ENCODE measurements around the gene ALDH1A1. TPM values are rescaled to one million over a fixed set of nuclear protein-coding genes. Genes with fewer than 3 reads are reported as not detected.

ALDH1A1 gene
- total and polyA plus RNA-seq, 9 of the 15 experiments (the other 6 are each of a cell fraction or from before 2014, with no cell fraction given) = 1.8 to 86.3 (median 24.4) TPM

- no peak for TF ChIP-seq NRF1 (conservative IDR thresholded peaks at IDR 0.05 in 1 of 2, IDR thresholded peaks at IDR 0.05 in 1 of 2)
- no peak for TF ChIP-seq ETV1 (tag; conservative IDR thresholded peaks at IDR 0.05; ENCODE audit: low read depth)
- TF ChIP-seq ZNF76 (CRISPR knock-in tag; IDR thresholded peaks at IDR 0.05; ENCODE audit: borderline replicate concordance) = no peak
- no peak for TF ChIP-seq GTF2F1 (IDR thresholded peaks at IDR 0.05; ENCODE audit: low read depth, low read length)
- no peak for TF ChIP-seq ZC3H8 (IDR thresholded peaks at IDR 0.05)
- TF ChIP-seq MBD2 (IDR thresholded peaks at IDR 0.05; ENCODE audit: borderline replicate concordance, low read depth) = no peak
- no peak for TF ChIP-seq NEUROD1 (IDR thresholded peaks at IDR 0.05; ENCODE audit: borderline replicate concordance, low read depth, low read length, partially characterized antibody)
- TF ChIP-seq ZSCAN32 (CRISPR knock-in tag; IDR thresholded peaks at IDR 0.05) = no peak
- TF ChIP-seq NUFIP1 (IDR thresholded peaks at IDR 0.05; ENCODE audit: partially characterized antibody) = no peak
- TF ChIP-seq HEY1 (CRISPR knock-in tag; IDR thresholded peaks at IDR 0.05; ENCODE audit: borderline replicate concordance) = no peak
- TF ChIP-seq SIN3A (IDR thresholded peaks at IDR 0.05; ENCODE audit: borderline replicate concordance in 2 of 2, control insufficient read depth in 1 of 2, low read depth in 2 of 2, low read length in 2 of 2) = no peak
- no peak for TF ChIP-seq ZNF584 (CRISPR knock-in tag; IDR thresholded peaks at IDR 0.05; ENCODE audit: low read depth)
These were observed 57.7 kb downstream of the ALDH1A1 start (continued) for GRCh38 chr9:72895122-72895521.

- intact Hi-C loops (cut with micrococcal nuclease) = no loop called here
- FAIRE-seq = no peak
- no peak overlapping the region for H3K9ac ChIP-seq (ENCODE audit: insufficient read depth in 1 of 2, low read depth in 2 of 2, low read length in 2 of 2)
- no peak for DNase-seq (ENCODE audit: extremely low read depth in 1 of 4, low spot score in 3 of 4)
- H3K4me3 ChIP-seq = no peak overlapping the region
- H3K27me3 ChIP-seq (ENCODE audit: control insufficient read depth in 2 of 2, insufficient read depth in 2 of 2, low read length in 2 of 2) = no peaks in the 10 kb centered on the region
- in situ Hi-C loops (cut with MboI) = no loop called here
- BruUV-seq (replicated peaks) = no TSS peak
- no peaks in the 10 kb centered on the region for H4K20me1 ChIP-seq (replicated peaks; ENCODE audit: control insufficient read depth, insufficient read depth, low read length)
- CTCF ChIA-PET (ENCODE audit: low intra/inter-chr PET ratio) = no interaction called here
- 90% methylated on average over 5 of the region's 5 CpGs for WGBS (ENCODE audit: insufficient coverage, low coverage, missing lambda C conversion rate)
- no peak for ATAC-seq
- POLR2A ChIA-PET = no interaction called here
- no peak for TF ChIP-seq ZNF583 (CRISPR knock-in tag; IDR thresholded peaks at IDR 0.05)
- TF ChIP-seq ZNF639 (CRISPR knock-in tag; conservative IDR thresholded peaks at IDR 0.05 in 1 of 2, IDR thresholded peaks at IDR 0.05 in 1 of 2) = no peak
- TF ChIP-seq ZNF263 (CRISPR knock-in tag; IDR thresholded peaks at IDR 0.05; ENCODE audit: borderline replicate concordance) = no peak
- no peak for TF ChIP-seq IFI16 (CRISPR knock-in tag; IDR thresholded peaks at IDR 0.05)
- TF ChIP-seq TAF7 (tag; IDR thresholded peaks at IDR 0.05) = no peak
- TF ChIP-seq EZH2 (IDR thresholded peaks at IDR 0.05; ENCODE audit: borderline replicate concordance, low read depth, low read length) = no peak
- TF ChIP-seq NR2C1 (IDR thresholded peaks at IDR 0.05) = no peak
- TF ChIP-seq NR2C1 (tag; IDR thresholded peaks at IDR 0.05) = no peak
- TF ChIP-seq ZNF584 (CRISPR knock-in tag; IDR thresholded peaks at IDR 0.05; ENCODE audit: low read depth) = no peak
- no peak for TF ChIP-seq ZNF766 (CRISPR knock-in tag; conservative IDR thresholded peaks at IDR 0.05)
- TF ChIP-seq ZNF217 (CRISPR knock-in tag; IDR thresholded peaks at IDR 0.05) = no peak
- no peak overlapping the region for H3K27ac ChIP-seq (ENCODE audit: extremely low read depth, low read depth, low read length)
- H3K4me1 ChIP-seq (replicated peaks in 1 of 2; ENCODE audit: control insufficient read depth in 2 of 2, insufficient read depth in 2 of 2, low read length in 2 of 2) = no peaks in the 10 kb centered on the region
- H3K36me3 ChIP-seq (ENCODE audit: control insufficient read depth, insufficient read depth, low read length) = no peaks in the 10 kb centered on the region
- H3K4me2 ChIP-seq (ENCODE audit: insufficient read depth, low read length) = no peak overlapping the region
- H3K79me2 ChIP-seq (ENCODE audit: control insufficient read depth, insufficient read depth, low read length) = no peaks in the 10 kb centered on the region
- H3K9me1 ChIP-seq (ENCODE audit: control insufficient read depth, insufficient read depth, low read length) = no peaks in the 10 kb centered on the region
- no peak overlapping the region for H2AFZ ChIP-seq (ENCODE audit: low read depth, low read length)
- H3K9me3 ChIP-seq (replicated peaks; ENCODE audit: control insufficient read depth, insufficient read depth, low read depth, low read length) = no peaks in the 10 kb centered on the region
These were observed 58.5 kb downstream of the ALDH1A1 start for GRCh38 chr9:72894342-72894741.
